GM12891 (cell line): ENCODE data around the gene ZNF287.
"Not testable (repeated sequence)": the region's sequence is repeated elsewhere in the genome, so short reads cannot be mapped to it uniquely, and the experiment has no call there.

Experiments
- DNase-seq: peaks from one replicate; pipeline ENCODE4 v3.0.0; 2011; ENCODE audit warnings: low spot score; ENCODE audit not compliant: insufficient read length
- FAIRE-seq: peaks from 2 replicates; lab custom pipeline; 2011; peaks lifted over from hg19 to GRCh38; lab: Jason Lieb, UNC
- PAX5 ChIP-seq: IDR thresholded peaks from 2 replicates; pipeline ENCODE4 v1.6.1; 2011; ENCODE audit warnings: low read length, moderate library complexity, mild to moderate bottlenecking; ENCODE audit not compliant: insufficient read depth, severe bottlenecking
- POLR2A ChIP-seq: IDR thresholded peaks from 2 replicates; pipeline ENCODE4 v1.6.1; 2011; ENCODE audit warnings: low read depth, low read length, control low read depth
- POLR2AphosphoS5 ChIP-seq: IDR thresholded peaks from 2 replicates; pipeline ENCODE4 v1.6.1; 2011; ENCODE audit warnings: low read depth, low read length, control low read depth
- POU2F2 ChIP-seq: IDR thresholded peaks from 2 replicates; pipeline ENCODE4 v1.6.1; 2011; ENCODE audit warnings: low read depth, mild to moderate bottlenecking, control low read depth, low read length, moderate library complexity
- SPI1 ChIP-seq: IDR thresholded peaks from 2 replicates; pipeline ENCODE4 v1.6.1; 2011; ENCODE audit warnings: low read depth, low read length, control low read depth
- TAF1 ChIP-seq: IDR thresholded peaks from 2 replicates; pipeline ENCODE4 v1.6.1; 2011; ENCODE audit warnings: low read depth, low read length, control low read depth

ZNF287 gene

GRCh38 chr17:16573466-16573865 is 4.5 kb upstream of the ZNF287 start:
- DNase-seq (no peak), FAIRE-seq (no peak)
- no peak for TF ChIP-seq POLR2A
- no peak for TF ChIP-seq PAX5
- no peak for TF ChIP-seq SPI1

- DNase-seq (no peak), FAIRE-seq (no peak)
Measured at GRCh38 chr17:16569358-16569712, 331 bp upstream of the ZNF287 start.

DNA sequence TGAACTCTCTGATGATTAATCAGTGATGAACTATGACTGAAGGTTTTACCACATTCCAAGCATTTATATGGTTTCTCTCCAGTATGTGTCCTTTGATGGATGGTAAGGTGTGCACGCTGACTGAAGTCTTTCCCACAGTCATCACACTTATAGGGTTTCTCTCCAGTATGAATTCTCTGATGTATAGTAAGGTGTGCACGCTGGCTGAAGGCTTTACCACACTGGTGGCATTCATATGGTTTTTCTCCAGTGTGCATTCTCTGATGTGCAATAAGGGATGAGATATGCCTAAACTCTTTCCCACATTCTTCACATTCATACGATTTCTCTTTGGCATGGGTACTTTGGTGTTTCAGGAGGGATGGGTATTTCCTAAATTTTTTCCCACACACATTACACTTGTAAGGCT is 16.4 kb downstream of the ZNF287 start:
- FAIRE-seq, result no peak
- DNase-seq, result no peak
- TF ChIP-seq PAX5 (no peak), SPI1 (no peak)

More at GRCh38 chr17:16569358-16569712, 331 bp upstream of the ZNF287 start:
- TF ChIP-seq PAX5 (no peak), TAF1 (no peak), POU2F2 (no peak), SPI1 (peak; percentile 75)

DNA sequence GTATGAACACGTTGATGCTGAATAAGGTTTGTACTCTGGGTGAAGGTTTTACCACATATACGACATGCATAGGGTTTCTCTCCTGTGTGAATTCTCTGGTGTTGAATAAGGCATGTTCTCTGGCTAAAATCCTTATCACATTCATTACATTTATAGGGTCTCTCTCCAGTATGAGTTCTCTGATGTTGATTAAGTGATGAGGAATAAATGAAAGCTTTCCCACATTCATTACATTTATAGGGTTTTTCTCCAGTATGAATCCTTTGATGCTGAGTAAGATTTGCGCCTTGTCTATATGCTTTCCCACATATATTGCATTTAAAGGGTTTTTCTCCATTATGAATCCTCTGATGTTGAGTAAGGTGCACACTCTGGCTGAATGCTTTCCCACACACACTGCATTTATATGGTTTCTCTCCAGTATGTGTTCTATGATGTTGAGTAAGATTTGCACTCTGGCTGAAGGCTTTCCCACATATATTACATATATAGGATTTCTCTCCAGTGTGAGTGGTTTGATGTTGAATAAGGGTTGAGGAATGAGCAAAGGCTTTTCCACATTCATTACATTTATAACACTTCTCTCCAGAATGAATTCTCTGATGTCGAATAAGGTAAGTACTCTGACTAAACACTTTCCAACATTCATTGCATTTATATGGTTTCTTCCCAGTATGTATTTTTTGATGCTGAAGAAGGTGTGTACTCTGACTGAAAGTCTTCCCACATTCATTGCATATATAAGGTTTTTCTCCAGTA is 16.9 kb downstream of the ZNF287 start:
- DNase-seq, result no peak

GRCh38 chr17:16537130-16537458 is 31.9 kb downstream of the ZNF287 start:
- TF ChIP-seq POLR2AphosphoS5 (no peak), POU2F2 (no peak), TAF1 (no peak)
- FAIRE-seq (no peak), DNase-seq (no peak)

More for the DNA sequence above, 16.9 kb downstream of the ZNF287 start:
- no peak for FAIRE-seq
- TF ChIP-seq POU2F2 (no peak), POLR2AphosphoS5 (no peak), PAX5 (no peak), TAF1 (no peak), POLR2A (no peak), SPI1 (no peak)

- TF ChIP-seq POU2F2 (no peak), TAF1 (no peak), POLR2A (no peak)
- FAIRE-seq (no peak), DNase-seq (no peak)
Measured at GRCh38 chr17:16534236-16534635, 34.8 kb downstream of the ZNF287 start.

GRCh38 chr17:16529906-16530305 is 39.1 kb downstream of the ZNF287 start:
- FAIRE-seq (no peak), DNase-seq (no peak)
- TF ChIP-seq POLR2A (no peak), TAF1 (no peak), SPI1 (no peak), PAX5 (no peak), POLR2AphosphoS5 (no peak), POU2F2 (no peak)

DNA sequence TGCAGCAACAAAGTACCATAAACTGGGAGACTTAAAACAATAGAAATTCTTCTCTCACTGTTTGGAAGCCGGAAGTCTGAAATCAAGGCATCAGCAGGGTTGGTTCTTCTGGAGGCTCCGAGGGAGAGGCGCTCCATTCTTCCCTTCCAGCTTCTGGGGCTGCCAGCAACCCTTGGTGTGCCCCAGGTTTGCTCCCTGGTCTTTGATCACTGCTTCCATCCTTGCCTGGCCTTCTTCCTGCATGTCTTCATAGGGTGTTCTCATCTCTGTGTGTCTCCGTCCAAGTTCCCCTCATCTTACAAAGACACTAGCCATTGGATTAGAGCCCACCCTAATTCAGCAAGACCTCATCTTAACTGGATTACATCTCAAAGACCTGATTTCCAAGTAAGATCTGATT is 41.7 kb downstream of the ZNF287 start:
- no peak for TF ChIP-seq POLR2AphosphoS5
- no peak for TF ChIP-seq PAX5
- no peak for TF ChIP-seq POLR2A
- FAIRE-seq, result no peak

DNA sequence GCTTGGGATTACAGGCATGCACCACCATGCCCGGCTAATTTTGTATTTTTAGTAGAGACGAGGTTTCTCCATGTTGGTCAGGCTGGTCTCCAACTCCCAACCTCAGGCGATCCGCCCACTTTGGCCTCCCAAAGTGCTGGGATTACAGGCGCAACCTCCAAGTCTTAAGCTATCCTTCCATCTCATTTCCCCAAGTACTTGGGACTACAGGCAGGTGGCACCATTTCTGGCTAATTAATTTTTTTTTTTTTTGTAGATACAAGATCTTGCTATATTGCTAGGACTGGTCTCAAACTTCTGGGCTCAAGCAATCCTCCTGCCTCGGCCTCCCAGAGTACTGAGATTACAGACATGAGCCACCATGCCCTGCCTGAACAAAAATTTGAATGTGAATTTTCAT is 43.4 kb downstream of the ZNF287 start:
- not testable (repeated sequence) for DNase-seq, FAIRE-seq

More for the DNA sequence above, 41.7 kb downstream of the ZNF287 start:
- DNase-seq, result no peak

DNA sequence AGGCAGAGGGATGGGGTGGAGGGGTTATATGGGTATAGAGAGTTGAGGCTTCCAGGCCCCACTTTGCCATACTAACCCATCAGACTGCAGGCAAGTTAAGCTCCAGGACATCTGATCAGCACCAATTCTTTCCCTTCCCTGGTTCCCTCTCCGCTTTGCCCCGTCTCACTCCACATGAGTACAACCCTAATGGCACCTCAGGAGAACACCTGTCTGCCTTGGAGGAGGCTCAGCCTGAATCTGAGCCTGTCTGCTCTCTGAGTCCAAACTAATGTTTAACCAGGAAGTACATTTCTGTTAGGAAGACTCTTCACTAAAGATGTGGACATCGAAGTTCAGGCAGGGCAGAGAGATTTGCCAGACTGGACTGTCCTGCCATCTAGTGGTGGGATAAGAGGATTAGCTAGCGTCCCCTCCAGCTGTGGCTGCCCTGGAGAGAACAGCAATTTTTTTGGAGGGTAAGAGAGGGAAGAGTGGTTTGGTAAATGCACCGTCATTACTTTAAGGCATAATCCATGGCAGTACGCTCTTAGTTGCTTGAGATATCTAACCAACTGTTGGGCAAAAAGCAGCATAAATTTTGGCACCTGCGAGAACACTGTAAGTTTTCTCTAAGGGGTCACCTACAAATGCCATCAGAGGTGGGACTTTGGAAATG is 47.8 kb downstream of the ZNF287 start:
- no peak for TF ChIP-seq PAX5
- TF ChIP-seq POLR2AphosphoS5, result no peak
- no peak for TF ChIP-seq POU2F2
- TF ChIP-seq SPI1, result no peak
- DNase-seq (peak; percentile 63), FAIRE-seq (peak; percentile 94)

GRCh38 chr17:16519021-16519420 is 50.0 kb downstream of the ZNF287 start:
- TF ChIP-seq POU2F2 (no peak), SPI1 (no peak)
- FAIRE-seq (no peak), DNase-seq (no peak)
